Ishikawa (cell line): ENCODE measurements around the gene HOXA4.

ENCODE experiments used
- CEBPB ChIP-seq: IDR thresholded peaks from 2 replicates; pipeline ENCODE4 v1.6.1; 2012
- RAD21 ChIP-seq: IDR thresholded peaks from 2 replicates; pipeline ENCODE4 v1.6.1; 2012; ENCODE audit warnings: low read depth
- REST ChIP-seq: IDR thresholded peaks from 2 replicates; pipeline ENCODE4 v1.6.1; 2012; ENCODE audit warnings: low read depth, mild to moderate bottlenecking
- TAF1 ChIP-seq: IDR thresholded peaks from 2 replicates; pipeline ENCODE4 v1.6.1; 2012; ENCODE audit warnings: low read depth, mild to moderate bottlenecking
- USF1 ChIP-seq: IDR thresholded peaks from 2 replicates; pipeline ENCODE4 v1.6.1; 2012

- TF ChIP-seq USF1 = no peak
- TF ChIP-seq CEBPB = no peak
- no peak for TF ChIP-seq RAD21
- TF ChIP-seq TAF1 = no peak
- TF ChIP-seq REST = no peak
These were observed 20.9 kb downstream of the HOXA4 start for GRCh38 chr7:27109466-27110185.
